Tibial nerve (tissue), 3 donors: ENCODE data around the gene VSNL1.

Experiments
- POLR2A ChIP-seq, 2 donors: fragments of 450-650 bp; IDR thresholded peaks; one replicate each; pipeline ENCODE4 v1.6.1; 2017; ENCODE audit warnings: antibody characterized with exemption in 2 of 2, mild to moderate bottlenecking in 2 of 2, moderate library complexity in 2 of 2
- TF ChIP-seq, protein P1 (sequence below), 5 experiments: fragments of 200-600 bp in 3 of 5; fragments of 450-650 bp in 2 of 5; sonication (generic) in 3 of 5; IDR thresholded peaks; one replicate each; pipeline ENCODE4 v1.5.1; 2016 to 2019; ENCODE audit warnings: antibody characterized with exemption in 5 of 5, mild to moderate bottlenecking in 3 of 5, moderate library complexity in 2 of 5

DNA sequence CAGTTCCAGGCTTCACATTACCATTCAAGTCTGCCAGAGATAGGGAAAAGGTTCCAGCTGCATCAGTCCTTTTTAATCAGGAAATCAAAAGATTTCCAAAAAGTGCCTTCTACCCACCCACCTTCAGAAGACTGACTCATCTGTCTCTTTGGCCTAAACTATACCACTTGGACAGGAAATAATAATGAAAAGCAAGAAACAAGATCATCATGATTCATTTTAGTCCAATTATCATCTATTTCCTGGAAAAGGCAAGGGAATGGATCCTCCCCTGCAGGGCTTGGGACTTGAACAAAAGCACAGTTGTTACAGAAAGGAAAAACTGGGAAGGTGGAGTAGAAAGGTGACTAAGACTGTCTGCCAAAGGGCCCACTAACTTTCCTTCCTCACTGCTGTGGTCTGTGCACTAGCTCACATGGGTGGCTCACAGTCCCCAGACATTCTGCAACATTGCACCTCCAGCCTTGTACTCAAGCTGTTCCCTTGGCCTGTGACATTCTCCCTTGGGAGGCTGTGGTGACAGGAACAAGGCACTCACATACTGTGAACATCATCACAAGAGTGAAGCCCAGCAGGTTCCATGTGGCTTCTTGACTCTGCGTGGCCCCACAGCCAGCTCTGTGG lies 75.3 kb downstream of the VSNL1 start:
- TF ChIP-seq POLR2A (IDR thresholded peaks at IDR 0.05): no peak
- TF ChIP-seq, protein P1, sequence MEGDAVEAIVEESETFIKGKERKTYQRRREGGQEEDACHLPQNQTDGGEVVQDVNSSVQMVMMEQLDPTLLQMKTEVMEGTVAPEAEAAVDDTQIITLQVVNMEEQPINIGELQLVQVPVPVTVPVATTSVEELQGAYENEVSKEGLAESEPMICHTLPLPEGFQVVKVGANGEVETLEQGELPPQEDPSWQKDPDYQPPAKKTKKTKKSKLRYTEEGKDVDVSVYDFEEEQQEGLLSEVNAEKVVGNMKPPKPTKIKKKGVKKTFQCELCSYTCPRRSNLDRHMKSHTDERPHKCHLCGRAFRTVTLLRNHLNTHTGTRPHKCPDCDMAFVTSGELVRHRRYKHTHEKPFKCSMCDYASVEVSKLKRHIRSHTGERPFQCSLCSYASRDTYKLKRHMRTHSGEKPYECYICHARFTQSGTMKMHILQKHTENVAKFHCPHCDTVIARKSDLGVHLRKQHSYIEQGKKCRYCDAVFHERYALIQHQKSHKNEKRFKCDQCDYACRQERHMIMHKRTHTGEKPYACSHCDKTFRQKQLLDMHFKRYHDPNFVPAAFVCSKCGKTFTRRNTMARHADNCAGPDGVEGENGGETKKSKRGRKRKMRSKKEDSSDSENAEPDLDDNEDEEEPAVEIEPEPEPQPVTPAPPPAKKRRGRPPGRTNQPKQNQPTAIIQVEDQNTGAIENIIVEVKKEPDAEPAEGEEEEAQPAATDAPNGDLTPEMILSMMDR (IDR thresholded peaks at IDR 0.05): no peak
